ENCODE measurements around the gene PDE4D.

Gene PDE4D

DNA sequence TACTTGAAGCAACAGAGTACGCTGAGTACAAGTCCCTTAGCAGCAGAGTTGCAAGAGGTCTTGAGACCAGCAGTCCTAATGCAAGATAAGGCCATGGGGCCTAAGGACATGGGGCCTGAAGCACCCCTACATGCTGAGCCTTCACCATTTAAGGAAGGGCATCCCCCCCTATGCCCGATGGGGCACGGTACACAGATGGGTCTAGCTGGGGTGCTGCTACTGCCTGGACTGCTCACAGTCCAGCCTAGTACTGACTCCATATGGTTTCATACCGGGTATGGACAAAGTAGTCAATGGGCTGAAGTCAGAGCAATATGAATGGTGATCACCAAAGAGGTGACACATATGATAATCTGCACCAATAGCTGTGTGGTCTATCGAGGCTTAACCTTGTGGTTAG, 178.3 kb downstream of the PDE4D start:
- Histone ChIP-seq H3K36me3 (ENCODE audit: insufficient read depth, low read length) (no peaks in the 10 kb centered on the region), H3K9me3 (ENCODE audit: low read length) (no peaks in the 10 kb centered on the region), H3K4me3 (ENCODE audit: low read depth in 1 of 2, low read length in 2 of 2) (no peak overlapping the region), H3K27me3 (ENCODE audit: control insufficient read depth in 1 of 2, insufficient read depth in 2 of 2, low read length in 2 of 2) (no peaks in the 10 kb centered on the region), H3K27ac (ENCODE audit: low read depth, low read length) (no peak overlapping the region), H3K4me1 (ENCODE audit: insufficient read depth, low read length) (peaks cover 26% of the 10 kb centered on the region), H3K9ac (ENCODE audit: low read length) (no peak overlapping the region)

DNA sequence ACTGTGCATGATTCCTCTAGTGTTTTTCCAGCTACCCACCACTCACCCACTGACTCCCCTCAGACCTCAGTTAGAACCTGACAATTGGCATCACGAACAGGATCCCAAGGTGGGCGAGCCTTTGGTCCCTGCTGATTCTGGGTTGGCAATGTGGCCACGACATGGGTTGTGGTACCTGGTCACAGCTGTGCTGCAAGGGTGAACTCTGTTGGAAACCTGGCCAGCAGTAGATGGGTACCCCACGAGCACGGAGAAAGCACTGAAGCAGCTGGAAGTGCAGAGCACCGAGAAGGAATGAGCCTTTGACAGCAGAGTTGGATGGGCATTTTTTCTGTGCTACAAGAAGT, 180.1 kb downstream of the PDE4D start:
- Histone ChIP-seq H3K36me3 (ENCODE audit: insufficient read depth, low read length) (no peaks in the 10 kb centered on the region), H3K9ac (ENCODE audit: low read length) (no peak overlapping the region), H3K27me3 (ENCODE audit: control insufficient read depth in 1 of 2, insufficient read depth in 2 of 2, low read length in 2 of 2) (no peaks in the 10 kb centered on the region)

DNA sequence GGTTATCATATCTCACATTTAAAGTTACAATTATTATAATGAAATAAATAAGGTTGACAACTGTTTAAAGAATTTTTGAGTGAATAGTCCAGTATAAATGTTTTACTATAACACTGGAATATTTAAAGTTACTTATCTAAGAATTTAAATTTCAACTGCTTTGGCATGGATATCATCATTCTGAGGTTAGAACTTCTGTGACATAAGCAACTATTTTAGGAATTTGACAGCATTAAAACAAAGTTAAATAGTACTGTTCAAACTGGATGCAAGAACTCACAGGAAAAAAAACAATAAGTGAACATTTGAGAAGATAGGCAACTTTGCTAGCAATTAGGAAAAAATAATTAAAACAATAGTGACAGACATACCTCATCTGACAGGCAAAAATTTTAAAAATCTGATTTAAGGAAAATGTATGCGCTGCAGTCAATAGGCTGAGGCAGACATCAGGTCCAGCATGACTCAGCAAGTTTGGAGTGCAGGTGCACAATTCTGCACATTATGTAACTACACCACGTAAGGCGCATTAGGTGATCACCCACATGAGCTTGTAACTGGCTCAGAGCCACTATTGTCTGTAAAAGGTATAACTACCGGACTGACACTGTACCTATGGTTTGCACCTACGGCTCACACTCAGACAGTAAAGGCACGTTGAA, 180.6 kb downstream of the PDE4D start:
- Histone ChIP-seq H3K4me1 (ENCODE audit: insufficient read depth, low read length) (peaks cover 37% of the 10 kb centered on the region), H3K4me3 (ENCODE audit: low read depth in 1 of 2, low read length in 2 of 2) (no peak overlapping the region), H3K27me3 (ENCODE audit: control insufficient read depth in 1 of 2, insufficient read depth in 2 of 2, low read length in 2 of 2) (no peaks in the 10 kb centered on the region), H3K27ac (ENCODE audit: low read depth, low read length) (no peak overlapping the region), H3K9me3 (ENCODE audit: low read length) (no peaks in the 10 kb centered on the region), H3K36me3 (ENCODE audit: insufficient read depth, low read length) (no peaks in the 10 kb centered on the region), H3K9ac (ENCODE audit: low read length) (no peak overlapping the region)

More for the DNA sequence above, 180.1 kb downstream of the PDE4D start:
- Histone ChIP-seq H3K4me3 (ENCODE audit: low read depth in 1 of 2, low read length in 2 of 2) (no peak overlapping the region), H3K27ac (ENCODE audit: low read depth, low read length) (no peak overlapping the region), H3K9me3 (ENCODE audit: low read length) (no peaks in the 10 kb centered on the region), H3K4me1 (ENCODE audit: insufficient read depth, low read length) (peaks cover 42% of the 10 kb centered on the region)

DNA sequence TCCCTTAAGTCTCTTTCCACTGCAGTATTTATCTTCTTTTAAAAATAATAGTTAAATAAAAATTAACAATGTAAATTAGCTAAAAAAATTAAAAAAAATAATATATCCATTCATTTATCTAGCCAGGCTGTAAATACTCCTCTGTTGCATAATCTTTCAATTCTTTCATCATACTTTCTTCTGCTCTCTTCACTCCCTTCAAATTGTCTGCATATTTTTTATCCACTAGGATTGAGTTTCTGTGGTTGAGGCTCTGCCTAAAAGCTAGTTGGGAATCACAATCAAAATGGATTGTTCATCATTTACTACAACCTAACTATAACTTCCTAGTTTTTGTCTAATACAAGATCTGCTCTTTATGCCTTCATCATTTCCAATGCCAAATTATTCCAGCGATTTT, 182.2 kb downstream of the PDE4D start:
- Histone ChIP-seq H3K27me3 (ENCODE audit: control insufficient read depth in 1 of 2, insufficient read depth in 2 of 2, low read length in 2 of 2) (no peaks in the 10 kb centered on the region), H3K4me1 (ENCODE audit: insufficient read depth, low read length) (peaks cover 35% of the 10 kb centered on the region), H3K9me3 (ENCODE audit: low read length) (no peaks in the 10 kb centered on the region), H3K36me3 (ENCODE audit: insufficient read depth, low read length) (no peaks in the 10 kb centered on the region), H3K9ac (ENCODE audit: low read length) (no peak overlapping the region), H3K4me3 (ENCODE audit: low read depth in 1 of 2, low read length in 2 of 2) (no peak overlapping the region), H3K27ac (ENCODE audit: low read depth, low read length) (no peak overlapping the region)

DNA sequence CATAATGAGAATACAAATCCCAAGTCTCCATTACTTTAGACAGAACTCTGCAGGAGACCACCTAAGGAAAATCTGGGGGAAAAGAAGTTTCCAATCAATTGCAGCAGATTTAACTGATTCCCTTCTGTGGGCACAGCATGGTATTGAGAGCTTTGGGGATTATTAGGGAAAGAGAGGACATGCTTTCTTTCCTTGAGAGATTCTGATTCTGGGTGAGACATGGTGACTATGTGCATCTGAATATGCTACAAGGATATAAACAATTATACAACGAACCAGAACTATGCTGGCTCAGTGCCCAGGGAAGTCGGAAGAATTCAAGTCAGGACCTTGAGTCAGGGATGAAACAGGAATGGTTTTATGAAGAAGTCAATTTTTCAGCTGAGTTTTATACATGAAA, 183.7 kb downstream of the PDE4D start:
- peak overlapping the region; percentile 27 for H3K27ac ChIP-seq (ENCODE audit: low read depth, low read length)
- no peaks in the 10 kb centered on the region for H3K9me3 ChIP-seq (ENCODE audit: low read length)
- H3K9ac ChIP-seq (ENCODE audit: low read length) = no peak overlapping the region
- H3K4me3 ChIP-seq (ENCODE audit: low read depth in 1 of 2, low read length in 2 of 2) = peak overlapping the region; percentile 11 to 22
- H3K36me3 ChIP-seq (ENCODE audit: insufficient read depth, low read length) = no peaks in the 10 kb centered on the region
- H3K4me1 ChIP-seq (ENCODE audit: insufficient read depth, low read length) = peaks cover 49% of the 10 kb centered on the region
- no peaks in the 10 kb centered on the region for H3K27me3 ChIP-seq (ENCODE audit: control insufficient read depth in 1 of 2, insufficient read depth in 2 of 2, low read length in 2 of 2)

DNA sequence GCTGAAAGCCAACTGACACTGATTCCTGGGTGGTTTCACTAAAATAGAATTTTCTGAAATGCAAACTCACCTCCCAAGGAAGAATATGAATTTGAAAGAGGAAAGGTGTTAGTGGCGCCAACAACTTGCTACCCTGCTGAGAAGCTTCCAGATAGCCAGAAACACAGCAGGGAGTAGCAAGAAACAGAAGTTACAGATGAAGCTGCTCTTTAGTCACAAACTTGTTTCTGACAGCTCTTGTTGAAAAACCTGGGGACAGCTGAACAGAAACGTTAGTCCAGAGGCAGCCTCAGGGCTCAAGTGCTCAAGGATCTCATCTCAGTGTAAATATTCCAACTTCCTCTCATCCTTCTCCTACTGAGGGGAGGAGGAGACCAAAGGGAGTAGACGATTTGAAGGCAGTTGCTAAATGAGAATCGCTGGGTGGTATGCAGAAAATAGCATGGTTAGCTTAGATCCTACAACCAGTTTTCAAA, 184.1 kb downstream of the PDE4D start:
- peak overlapping the region; percentile 27 for H3K27ac ChIP-seq (ENCODE audit: low read depth, low read length)
- H3K9ac ChIP-seq (ENCODE audit: low read length) = no peak overlapping the region
- no peaks in the 10 kb centered on the region for H3K36me3 ChIP-seq (ENCODE audit: insufficient read depth, low read length)
- H3K9me3 ChIP-seq (ENCODE audit: low read length) = no peaks in the 10 kb centered on the region
- peak overlapping the region; percentile 11 to 22 for H3K4me3 ChIP-seq (ENCODE audit: low read depth in 1 of 2, low read length in 2 of 2)
- no peaks in the 10 kb centered on the region for H3K27me3 ChIP-seq (ENCODE audit: control insufficient read depth in 1 of 2, insufficient read depth in 2 of 2, low read length in 2 of 2)
- H3K4me1 ChIP-seq (ENCODE audit: insufficient read depth, low read length) = peaks cover 49% of the 10 kb centered on the region

DNA sequence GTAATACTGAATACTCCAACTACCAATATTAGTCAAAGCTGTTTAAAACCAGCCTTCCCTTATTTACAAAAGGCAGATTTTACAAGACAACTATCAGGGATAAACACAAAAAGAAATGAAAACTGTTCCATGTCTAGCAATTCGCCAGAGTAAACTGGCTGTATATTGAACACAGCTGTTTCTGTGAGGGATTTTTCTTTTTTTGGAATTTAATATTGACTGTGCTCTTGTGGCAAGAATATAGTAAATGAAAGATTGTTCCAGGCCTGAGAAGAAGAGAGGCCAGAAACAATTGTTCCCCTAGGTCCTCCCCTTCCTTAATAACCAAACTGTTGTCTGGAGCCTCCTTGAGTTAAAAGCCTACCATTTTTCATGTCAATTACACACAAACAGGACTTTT, 188.6 kb downstream of the PDE4D start:
- Histone ChIP-seq H3K27ac (ENCODE audit: low read depth, low read length) (no peak overlapping the region), H3K9ac (ENCODE audit: low read length) (no peak overlapping the region), H3K9me3 (ENCODE audit: low read length) (no peaks in the 10 kb centered on the region), H3K4me1 (ENCODE audit: insufficient read depth, low read length) (peaks cover 29% of the 10 kb centered on the region), H3K36me3 (ENCODE audit: insufficient read depth, low read length) (no peaks in the 10 kb centered on the region), H3K4me3 (ENCODE audit: low read depth in 1 of 2, low read length in 2 of 2) (no peak overlapping the region), H3K27me3 (ENCODE audit: control insufficient read depth in 1 of 2, insufficient read depth in 2 of 2, low read length in 2 of 2) (no peaks in the 10 kb centered on the region)

DNA sequence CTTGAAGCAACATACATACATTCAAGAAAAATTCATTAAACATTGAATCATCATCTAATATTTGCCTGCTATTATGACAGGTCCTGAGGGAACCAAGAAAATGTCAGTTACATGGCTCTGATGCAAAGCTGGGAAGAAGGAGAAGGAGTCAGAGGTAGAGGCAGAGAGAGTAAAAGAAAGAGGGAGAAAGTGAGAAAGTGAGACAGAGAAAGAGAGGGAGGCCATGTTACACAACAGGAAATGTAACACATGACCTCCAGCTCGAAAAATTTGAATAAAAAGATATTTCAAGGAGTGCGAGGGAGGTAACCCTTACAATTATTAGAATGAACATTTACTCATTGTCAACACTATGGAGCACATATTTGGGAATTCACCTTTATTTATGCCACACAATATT, 189.7 kb downstream of the PDE4D start:
- H3K9me3 ChIP-seq (ENCODE audit: low read length) = no peaks in the 10 kb centered on the region
- H3K4me3 ChIP-seq (ENCODE audit: low read depth in 1 of 2, low read length in 2 of 2) = no peak overlapping the region
- no peaks in the 10 kb centered on the region for H3K36me3 ChIP-seq (ENCODE audit: insufficient read depth, low read length)
- no peaks in the 10 kb centered on the region for H3K27me3 ChIP-seq (ENCODE audit: control insufficient read depth in 1 of 2, insufficient read depth in 2 of 2, low read length in 2 of 2)
- no peak overlapping the region for H3K27ac ChIP-seq (ENCODE audit: low read depth, low read length)
- H3K9ac ChIP-seq (ENCODE audit: low read length) = no peak overlapping the region
- H3K4me1 ChIP-seq (ENCODE audit: insufficient read depth, low read length) = peaks cover 18% of the 10 kb centered on the region

DNA sequence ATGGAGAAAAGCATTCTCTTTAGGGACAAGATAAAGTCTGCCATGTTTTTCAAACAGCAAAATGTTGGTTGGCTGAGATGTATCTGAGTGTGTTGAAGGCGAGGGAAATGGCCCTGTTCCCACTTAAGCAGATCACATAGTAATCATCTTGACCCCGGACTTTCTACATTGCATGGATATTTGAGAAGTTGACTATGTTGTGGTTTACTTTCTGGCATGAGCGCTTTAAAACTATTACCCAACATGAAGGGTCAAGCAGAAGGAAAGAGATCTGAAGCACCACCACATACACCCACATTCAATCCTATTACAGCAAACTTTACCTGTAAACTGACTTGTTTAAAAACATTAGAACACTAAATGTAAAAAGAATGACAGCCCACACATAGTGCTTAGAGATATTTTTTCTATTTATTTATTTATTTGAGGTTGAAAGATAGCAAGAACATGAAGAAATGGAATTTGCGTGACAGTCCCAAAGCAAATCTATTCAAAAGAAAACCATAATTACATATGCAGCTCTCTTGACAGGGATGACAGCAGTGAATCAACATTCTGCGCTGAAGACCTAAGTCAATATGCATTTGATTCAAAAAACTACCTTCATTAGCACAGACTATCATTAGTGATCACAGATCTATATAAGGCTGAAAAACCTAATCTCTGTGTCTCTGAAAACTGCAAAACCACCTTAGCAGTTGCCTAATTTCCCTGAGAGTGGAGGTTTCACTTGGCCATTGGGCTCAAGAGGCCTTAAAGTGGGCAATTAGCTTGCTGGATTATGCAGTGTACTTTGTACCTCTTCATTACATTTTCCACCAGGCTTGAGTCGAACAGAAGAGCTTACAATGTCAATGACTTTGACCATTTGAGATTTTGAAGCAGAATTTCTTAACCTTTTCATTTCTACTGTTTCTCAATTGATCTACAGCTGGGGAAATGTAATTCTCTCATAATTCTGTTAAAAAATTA, 195.0 kb downstream of the PDE4D start:
- no peaks in the 10 kb centered on the region for H3K36me3 ChIP-seq (ENCODE audit: insufficient read depth, low read length)
- H3K4me3 ChIP-seq (ENCODE audit: low read depth in 1 of 2, low read length in 2 of 2) = no peak overlapping the region
- H3K4me1 ChIP-seq (ENCODE audit: insufficient read depth, low read length) = peaks cover 5% of the 10 kb centered on the region
- no peak overlapping the region for H3K9ac ChIP-seq (ENCODE audit: low read length)
- H3K27ac ChIP-seq (ENCODE audit: low read depth, low read length) = no peak overlapping the region
- no peaks in the 10 kb centered on the region for H3K27me3 ChIP-seq (ENCODE audit: control insufficient read depth in 1 of 2, insufficient read depth in 2 of 2, low read length in 2 of 2)
- H3K9me3 ChIP-seq (ENCODE audit: low read length) = no peaks in the 10 kb centered on the region

DNA sequence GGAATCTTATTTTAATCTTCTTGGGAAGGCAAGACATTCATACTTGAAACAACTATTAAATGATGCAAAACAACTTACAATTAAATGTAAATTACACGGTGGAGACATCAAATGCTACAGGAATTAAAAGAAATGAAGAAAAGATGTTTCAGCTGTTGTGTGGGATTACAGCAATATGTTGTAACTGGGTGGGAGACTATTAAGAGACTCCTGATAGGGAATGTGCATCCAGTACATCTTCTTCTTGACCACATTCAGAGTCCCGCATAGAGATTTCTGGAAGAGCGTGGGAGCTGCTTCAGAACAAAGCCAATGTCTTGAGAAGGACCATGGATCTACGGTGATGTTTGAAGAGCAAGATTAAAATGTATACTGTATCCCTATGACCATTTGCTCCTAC, 199.1 kb downstream of the PDE4D start:
- no peaks in the 10 kb centered on the region for H3K27me3 ChIP-seq (ENCODE audit: control insufficient read depth in 1 of 2, insufficient read depth in 2 of 2, low read length in 2 of 2)
- no peak overlapping the region for H3K9ac ChIP-seq (ENCODE audit: low read length)
- H3K4me1 ChIP-seq (ENCODE audit: insufficient read depth, low read length) = peaks cover 5% of the 10 kb centered on the region
- no peak overlapping the region for H3K4me3 ChIP-seq (ENCODE audit: low read depth in 1 of 2, low read length in 2 of 2)
- no peaks in the 10 kb centered on the region for H3K36me3 ChIP-seq (ENCODE audit: insufficient read depth, low read length)
- H3K27ac ChIP-seq (ENCODE audit: low read depth, low read length) = no peak overlapping the region
- no peaks in the 10 kb centered on the region for H3K9me3 ChIP-seq (ENCODE audit: low read length)

DNA sequence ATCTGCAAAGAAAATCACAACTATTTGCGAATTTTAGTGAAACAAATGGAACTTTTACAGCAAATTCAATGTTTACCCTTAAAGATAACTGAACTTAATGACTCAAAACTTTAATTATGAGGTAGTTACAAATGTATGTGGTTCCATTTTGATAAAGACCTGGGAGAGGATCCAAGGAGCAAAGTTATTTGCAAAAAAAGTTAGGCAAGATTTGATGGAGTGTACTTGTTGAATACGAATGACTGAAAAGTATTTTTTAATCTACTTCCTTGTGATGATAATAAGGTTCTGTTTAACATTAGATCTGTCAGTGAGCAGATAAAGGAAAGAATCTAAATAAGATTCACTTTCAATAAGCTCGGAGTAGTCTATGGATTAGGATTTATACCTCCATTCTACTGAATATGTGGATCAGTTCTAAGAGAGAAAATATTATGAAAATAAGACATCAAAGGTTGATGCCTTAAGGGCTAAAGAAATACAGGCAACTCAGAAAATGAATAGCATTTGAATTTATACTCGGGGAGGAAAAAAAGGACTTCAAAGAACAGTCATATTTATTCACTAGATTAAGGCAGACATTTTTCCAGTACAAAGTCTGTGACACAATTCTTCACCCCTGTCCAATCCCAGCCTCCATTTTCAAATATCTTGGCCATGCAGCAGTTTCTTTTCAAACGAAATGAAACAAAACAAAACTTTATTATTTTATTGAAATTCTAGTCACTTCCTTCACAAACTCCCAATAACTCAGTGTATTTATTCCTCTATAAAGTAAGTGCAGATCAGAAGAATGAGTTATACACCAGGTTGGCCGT, 199.8 kb downstream of the PDE4D start:
- no peaks in the 10 kb centered on the region for H3K27me3 ChIP-seq (ENCODE audit: control insufficient read depth in 1 of 2, insufficient read depth in 2 of 2, low read length in 2 of 2)
- no peaks in the 10 kb centered on the region for H3K9me3 ChIP-seq (ENCODE audit: low read length)
- peaks cover 5% of the 10 kb centered on the region for H3K4me1 ChIP-seq (ENCODE audit: insufficient read depth, low read length)
- no peak overlapping the region for H3K4me3 ChIP-seq (ENCODE audit: low read depth in 1 of 2, low read length in 2 of 2)
- H3K9ac ChIP-seq (ENCODE audit: low read length) = no peak overlapping the region
- no peaks in the 10 kb centered on the region for H3K36me3 ChIP-seq (ENCODE audit: insufficient read depth, low read length)
- H3K27ac ChIP-seq (ENCODE audit: low read depth, low read length) = no peak overlapping the region

All from muscle layer of colon (tissue), 2 donors.